HL-60 (cell line): ENCODE measurements around the gene DACH2.

Source experiments
- POLR2AphosphoS5 ChIP-seq: IDR thresholded peaks from 2 replicates; pipeline ENCODE4 v1.6.1; 2012; ENCODE audit warnings: low read depth
- TF ChIP-seq, protein P1 (sequence below): IDR thresholded peaks from one replicate; pipeline ENCODE4 v1.5.1; 2011; ENCODE audit warnings: low read length, control low read depth, inconsistent platforms; ENCODE audit not compliant: insufficient read depth
- TF ChIP-seq, protein P2 (sequence below): IDR thresholded peaks from 2 replicates; pipeline ENCODE4 v1.6.1; 2012; ENCODE audit warnings: low read depth; ENCODE audit not compliant: insufficient replicate concordance

GRCh38 chrX:86379209-86379608, 231.0 kb downstream of the DACH2 start:
- TF ChIP-seq, protein P1, sequence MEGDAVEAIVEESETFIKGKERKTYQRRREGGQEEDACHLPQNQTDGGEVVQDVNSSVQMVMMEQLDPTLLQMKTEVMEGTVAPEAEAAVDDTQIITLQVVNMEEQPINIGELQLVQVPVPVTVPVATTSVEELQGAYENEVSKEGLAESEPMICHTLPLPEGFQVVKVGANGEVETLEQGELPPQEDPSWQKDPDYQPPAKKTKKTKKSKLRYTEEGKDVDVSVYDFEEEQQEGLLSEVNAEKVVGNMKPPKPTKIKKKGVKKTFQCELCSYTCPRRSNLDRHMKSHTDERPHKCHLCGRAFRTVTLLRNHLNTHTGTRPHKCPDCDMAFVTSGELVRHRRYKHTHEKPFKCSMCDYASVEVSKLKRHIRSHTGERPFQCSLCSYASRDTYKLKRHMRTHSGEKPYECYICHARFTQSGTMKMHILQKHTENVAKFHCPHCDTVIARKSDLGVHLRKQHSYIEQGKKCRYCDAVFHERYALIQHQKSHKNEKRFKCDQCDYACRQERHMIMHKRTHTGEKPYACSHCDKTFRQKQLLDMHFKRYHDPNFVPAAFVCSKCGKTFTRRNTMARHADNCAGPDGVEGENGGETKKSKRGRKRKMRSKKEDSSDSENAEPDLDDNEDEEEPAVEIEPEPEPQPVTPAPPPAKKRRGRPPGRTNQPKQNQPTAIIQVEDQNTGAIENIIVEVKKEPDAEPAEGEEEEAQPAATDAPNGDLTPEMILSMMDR = no peak
- no peak for TF ChIP-seq POLR2AphosphoS5
- TF ChIP-seq, protein P2, sequence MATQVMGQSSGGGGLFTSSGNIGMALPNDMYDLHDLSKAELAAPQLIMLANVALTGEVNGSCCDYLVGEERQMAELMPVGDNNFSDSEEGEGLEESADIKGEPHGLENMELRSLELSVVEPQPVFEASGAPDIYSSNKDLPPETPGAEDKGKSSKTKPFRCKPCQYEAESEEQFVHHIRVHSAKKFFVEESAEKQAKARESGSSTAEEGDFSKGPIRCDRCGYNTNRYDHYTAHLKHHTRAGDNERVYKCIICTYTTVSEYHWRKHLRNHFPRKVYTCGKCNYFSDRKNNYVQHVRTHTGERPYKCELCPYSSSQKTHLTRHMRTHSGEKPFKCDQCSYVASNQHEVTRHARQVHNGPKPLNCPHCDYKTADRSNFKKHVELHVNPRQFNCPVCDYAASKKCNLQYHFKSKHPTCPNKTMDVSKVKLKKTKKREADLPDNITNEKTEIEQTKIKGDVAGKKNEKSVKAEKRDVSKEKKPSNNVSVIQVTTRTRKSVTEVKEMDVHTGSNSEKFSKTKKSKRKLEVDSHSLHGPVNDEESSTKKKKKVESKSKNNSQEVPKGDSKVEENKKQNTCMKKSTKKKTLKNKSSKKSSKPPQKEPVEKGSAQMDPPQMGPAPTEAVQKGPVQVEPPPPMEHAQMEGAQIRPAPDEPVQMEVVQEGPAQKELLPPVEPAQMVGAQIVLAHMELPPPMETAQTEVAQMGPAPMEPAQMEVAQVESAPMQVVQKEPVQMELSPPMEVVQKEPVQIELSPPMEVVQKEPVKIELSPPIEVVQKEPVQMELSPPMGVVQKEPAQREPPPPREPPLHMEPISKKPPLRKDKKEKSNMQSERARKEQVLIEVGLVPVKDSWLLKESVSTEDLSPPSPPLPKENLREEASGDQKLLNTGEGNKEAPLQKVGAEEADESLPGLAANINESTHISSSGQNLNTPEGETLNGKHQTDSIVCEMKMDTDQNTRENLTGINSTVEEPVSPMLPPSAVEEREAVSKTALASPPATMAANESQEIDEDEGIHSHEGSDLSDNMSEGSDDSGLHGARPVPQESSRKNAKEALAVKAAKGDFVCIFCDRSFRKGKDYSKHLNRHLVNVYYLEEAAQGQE = no peak
